HG02623 (cell line): ENCODE data around the gene PHF1.

Experiments used
- ATAC-seq: cut with Tn5 transposase; IDR thresholded peaks from one replicate; pipeline ENCODE4 v1.9.1; 2021; ENCODE audit warnings: moderate library complexity; ENCODE audit not compliant: unreplicated experiment

The PHF1 gene

GRCh38 chr6:33430991-33431879, 20.4 kb downstream of the PHF1 start:
- ATAC-seq = no peak

GRCh38 chr6:33431880-33432541, 21.2 kb downstream of the PHF1 start:
- no peak for ATAC-seq

- ATAC-seq = no peak
These were observed 21.7 kb downstream of the PHF1 start for GRCh38 chr6:33432546-33432945.

GRCh38 chr6:33433001-33433543, 22.3 kb downstream of the PHF1 start:
- no peak for ATAC-seq

- ATAC-seq = no peak
These were observed 22.9 kb downstream of the PHF1 start for GRCh38 chr6:33433544-33434191.

GRCh38 chr6:33434961-33435360, 24.1 kb downstream of the PHF1 start:
- no peak for ATAC-seq

- ATAC-seq = no peak
These were observed 26.9 kb downstream of the PHF1 start for GRCh38 chr6:33437666-33438065.

GRCh38 chr6:33438978-33439594, 28.3 kb downstream of the PHF1 start:
- no peak for ATAC-seq

GRCh38 chr6:33439956-33440648, 29.3 kb downstream of the PHF1 start:
- no peak for ATAC-seq

GRCh38 chr6:33440649-33441309, 30.0 kb downstream of the PHF1 start:
- ATAC-seq = no peak

GRCh38 chr6:33441457-33441856, 30.6 kb downstream of the PHF1 start:
- no peak for ATAC-seq

GRCh38 chr6:33442283-33442682, 31.5 kb downstream of the PHF1 start:
- ATAC-seq = no peak

GRCh38 chr6:33443025-33443424, 32.2 kb downstream of the PHF1 start:
- ATAC-seq = no peak

GRCh38 chr6:33443619-33444504, 33.0 kb downstream of the PHF1 start:
- no peak for ATAC-seq

GRCh38 chr6:33445119-33445603, 34.3 kb downstream of the PHF1 start:
- ATAC-seq = no peak

- ATAC-seq = no peak
These were observed 35.5 kb downstream of the PHF1 start for GRCh38 chr6:33446356-33446755.

- no peak for ATAC-seq
These were observed 39.6 kb downstream of the PHF1 start for GRCh38 chr6:33450434-33450833.

- no peak for ATAC-seq
These were observed 40.8 kb downstream of the PHF1 start for GRCh38 chr6:33451606-33452005.

- no peak for ATAC-seq
These were observed 41.7 kb downstream of the PHF1 start for GRCh38 chr6:33452496-33452895.
